ENCODE measurements around the gene GNAL. TPM values are rescaled to one million over a fixed set of nuclear protein-coding genes. Genes with fewer than 3 reads are reported as not detected.

GNAL gene
- total RNA-seq, 1 experiment from 2014 or later: 0.44 TPM

GRCh38 chr18:11729556-11729955, 40.5 kb downstream of the GNAL start:
- ATAC-seq (no peak), DNase-seq (ENCODE audit: low read depth, low spot score) (no peak)
- BruUV-seq (replicated peaks): no TSS peak
- ChIA-PET CTCF (interaction anchor here (0.7 kb wide), 1 partner anchor 75 kb away, joined by 6 read pairs; no protein-coding TSS in a partner anchor), POLR2A (interaction anchor here (0.7 kb wide), 1 partner anchor 263 kb away, joined by 10 read pairs; no protein-coding TSS in a partner anchor)
- Histone ChIP-seq H3K4me3 (ENCODE audit: low read depth in 2 of 2, low read length in 2 of 2) (no peak overlapping the region), H3K27ac (ENCODE audit: low read length) (no peak overlapping the region), H3K4me1 (ENCODE audit: control insufficient read depth, insufficient read depth, low read length) (no peaks in the 10 kb centered on the region; the same call in 1 of the 2 replicates), H3K36me3 (ENCODE audit: control insufficient read depth, insufficient read depth, low read length) (no peaks in the 10 kb centered on the region), H3K27me3 (ENCODE audit: control insufficient read depth, insufficient read depth, low read length) (peaks cover 14% of the 10 kb centered on the region), H3K9me3 (ENCODE audit: control insufficient read depth, insufficient read depth, low read depth, low read length) (no peaks in the 10 kb centered on the region)
- in situ Hi-C loops (cut with HindIII; ENCODE audit: low pct_unique_long_range_greater_than_20kb, low sequenced_read_pairs) (no loop called here), intact Hi-C loops (cut with micrococcal nuclease; ENCODE audit: unreplicated experiment) (loop anchor here (5.0 kb wide), 1 partner anchor 72 kb away; no protein-coding TSS in a partner anchor)
- TF ChIP-seq, protein P1, sequence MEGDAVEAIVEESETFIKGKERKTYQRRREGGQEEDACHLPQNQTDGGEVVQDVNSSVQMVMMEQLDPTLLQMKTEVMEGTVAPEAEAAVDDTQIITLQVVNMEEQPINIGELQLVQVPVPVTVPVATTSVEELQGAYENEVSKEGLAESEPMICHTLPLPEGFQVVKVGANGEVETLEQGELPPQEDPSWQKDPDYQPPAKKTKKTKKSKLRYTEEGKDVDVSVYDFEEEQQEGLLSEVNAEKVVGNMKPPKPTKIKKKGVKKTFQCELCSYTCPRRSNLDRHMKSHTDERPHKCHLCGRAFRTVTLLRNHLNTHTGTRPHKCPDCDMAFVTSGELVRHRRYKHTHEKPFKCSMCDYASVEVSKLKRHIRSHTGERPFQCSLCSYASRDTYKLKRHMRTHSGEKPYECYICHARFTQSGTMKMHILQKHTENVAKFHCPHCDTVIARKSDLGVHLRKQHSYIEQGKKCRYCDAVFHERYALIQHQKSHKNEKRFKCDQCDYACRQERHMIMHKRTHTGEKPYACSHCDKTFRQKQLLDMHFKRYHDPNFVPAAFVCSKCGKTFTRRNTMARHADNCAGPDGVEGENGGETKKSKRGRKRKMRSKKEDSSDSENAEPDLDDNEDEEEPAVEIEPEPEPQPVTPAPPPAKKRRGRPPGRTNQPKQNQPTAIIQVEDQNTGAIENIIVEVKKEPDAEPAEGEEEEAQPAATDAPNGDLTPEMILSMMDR (IDR thresholded peaks at IDR 0.05): no peak
- TF ChIP-seq TCF7L2 (IDR thresholded peaks at IDR 0.05; ENCODE audit: low read depth, low read length) (no peak), SIN3A (IDR thresholded peaks at IDR 0.05; ENCODE audit: borderline replicate concordance, insufficient read depth, low read depth, low read length) (no peak), POLR2AphosphoS5 (IDR thresholded peaks at IDR 0.05; ENCODE audit: low read depth, low read length) (no peak), REST (IDR thresholded peaks at IDR 0.05; ENCODE audit: insufficient read depth in 1 of 2, low read depth in 2 of 2, low read length in 1 of 2) (no peak)

- TF ChIP-seq, protein P1 (IDR thresholded peaks at IDR 0.05): peak; percentile 95
- no peak for TF ChIP-seq REST (IDR thresholded peaks at IDR 0.05; ENCODE audit: insufficient read depth in 1 of 2, low read depth in 2 of 2, low read length in 1 of 2)
- in situ Hi-C loops (cut with HindIII; ENCODE audit: low pct_unique_long_range_greater_than_20kb, low sequenced_read_pairs) (no loop called here), intact Hi-C loops (cut with micrococcal nuclease; ENCODE audit: unreplicated experiment) (loop anchor here (1.0 to 5.0 kb wide), 2 partner anchors 139 to 309 kb away; no protein-coding TSS in a partner anchor)
- ChIA-PET CTCF (interaction anchor here (0.6 to 1.2 kb wide), 2 partner anchors 91 to 262 kb away, joined by 3 to 4 read pairs; no protein-coding TSS in a partner anchor), POLR2A (no interaction called here)
- Histone ChIP-seq H3K36me3 (ENCODE audit: control insufficient read depth, insufficient read depth, low read length) (no peaks in the 10 kb centered on the region), H3K27ac (ENCODE audit: low read length) (no peak overlapping the region), H3K27me3 (ENCODE audit: control insufficient read depth, insufficient read depth, low read length) (peaks cover 16% of the 10 kb centered on the region), H3K4me1 (ENCODE audit: control insufficient read depth, insufficient read depth, low read length) (no peaks in the 10 kb centered on the region; the same call in 1 of the 2 replicates), H3K4me3 (ENCODE audit: low read depth in 2 of 2, low read length in 2 of 2) (peak overlapping the region; percentile 11 to 42; a peak in 3 of 4 replicates), H3K9me3 (ENCODE audit: control insufficient read depth, insufficient read depth, low read depth, low read length) (no peaks in the 10 kb centered on the region)
- peak; percentile 17 for DNase-seq (ENCODE audit: low read depth, low spot score)
- no TSS peak for BruUV-seq (replicated peaks)
- peak; percentile 93 for ATAC-seq
Observed at GRCh38 chr18:11733031-11733430, 44.0 kb downstream of the GNAL start.

Measured in Panc1 (cell line).